ENCODE results near the gene FGF11. TPM values are rescaled to one million over a fixed set of nuclear protein-coding genes. Genes with fewer than 3 reads are reported as not detected.

FGF11 gene
- total and polyA plus RNA-seq, 2 of the 13 experiments (the other 11 are each of a cell fraction or from before 2014, with no cell fraction given): 0.20 to 7.6 TPM

DNA sequence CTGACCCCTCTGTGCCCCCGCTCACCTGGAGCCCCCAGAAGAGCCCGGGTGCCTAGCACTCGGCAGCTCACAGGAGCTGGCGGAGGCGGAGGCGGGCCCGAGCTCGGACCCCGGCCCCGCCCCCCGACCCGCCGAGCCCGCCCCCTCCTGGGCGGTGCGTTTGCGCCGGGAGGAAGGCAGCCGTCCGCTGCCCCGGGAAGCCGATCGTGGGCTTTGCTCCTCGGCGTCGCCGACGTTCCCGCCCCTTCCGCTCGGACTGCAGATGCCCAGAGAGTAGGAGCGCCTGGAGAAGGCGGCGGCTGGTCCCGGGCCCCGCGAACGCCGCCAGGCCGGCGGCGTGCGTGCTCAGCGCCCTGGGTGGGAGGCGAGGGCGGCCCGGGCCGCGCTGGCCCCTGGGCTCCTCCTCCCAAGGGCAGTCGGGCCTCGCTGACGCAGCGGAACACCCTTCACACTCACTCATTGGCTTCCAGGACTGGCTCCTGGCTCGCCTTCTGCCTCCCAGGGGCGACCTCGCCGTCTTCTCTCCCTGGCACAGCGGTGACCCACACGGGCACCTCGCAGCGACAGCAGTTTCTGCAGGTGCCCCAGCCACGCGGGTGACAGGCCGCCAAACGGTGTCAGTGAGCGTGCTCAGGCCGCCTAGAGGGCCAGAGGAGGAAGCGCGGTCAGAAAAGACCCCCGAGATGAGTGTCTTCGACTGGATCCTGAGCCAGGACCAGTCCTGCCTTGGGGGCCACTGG, 44.7 kb upstream of the FGF11 start, which contains the start of gene PLSCR3 (continued):
- TF ChIP-seq, protein P1, sequence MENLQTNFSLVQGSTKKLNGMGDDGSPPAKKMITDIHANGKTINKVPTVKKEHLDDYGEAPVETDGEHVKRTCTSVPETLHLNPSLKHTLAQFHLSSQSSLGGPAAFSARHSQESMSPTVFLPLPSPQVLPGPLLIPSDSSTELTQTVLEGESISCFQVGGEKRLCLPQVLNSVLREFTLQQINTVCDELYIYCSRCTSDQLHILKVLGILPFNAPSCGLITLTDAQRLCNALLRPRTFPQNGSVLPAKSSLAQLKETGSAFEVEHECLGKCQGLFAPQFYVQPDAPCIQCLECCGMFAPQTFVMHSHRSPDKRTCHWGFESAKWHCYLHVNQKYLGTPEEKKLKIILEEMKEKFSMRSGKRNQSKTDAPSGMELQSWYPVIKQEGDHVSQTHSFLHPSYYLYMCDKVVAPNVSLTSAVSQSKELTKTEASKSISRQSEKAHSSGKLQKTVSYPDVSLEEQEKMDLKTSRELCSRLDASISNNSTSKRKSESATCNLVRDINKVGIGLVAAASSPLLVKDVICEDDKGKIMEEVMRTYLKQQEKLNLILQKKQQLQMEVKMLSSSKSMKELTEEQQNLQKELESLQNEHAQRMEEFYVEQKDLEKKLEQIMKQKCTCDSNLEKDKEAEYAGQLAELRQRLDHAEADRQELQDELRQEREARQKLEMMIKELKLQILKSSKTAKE (CRISPR knock-in tag; IDR thresholded peaks at IDR 0.05; ENCODE audit: borderline replicate concordance): peak; percentile 46; the same call in 1 of the 2 replicates
- TF ChIP-seq, protein P2, sequence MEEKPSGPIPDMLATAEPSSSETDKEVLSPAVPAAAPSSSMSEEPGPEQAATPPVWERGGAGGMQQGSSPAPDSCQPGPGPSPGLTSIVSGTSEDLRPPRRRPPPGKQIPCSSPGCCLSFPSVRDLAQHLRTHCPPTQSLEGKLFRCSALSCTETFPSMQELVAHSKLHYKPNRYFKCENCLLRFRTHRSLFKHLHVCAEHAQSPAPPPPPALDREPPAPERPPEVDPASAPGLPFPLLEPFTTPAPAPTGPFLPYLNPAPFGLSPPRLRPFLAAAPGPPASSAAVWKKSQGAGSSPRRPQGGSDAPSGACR (CRISPR knock-in tag; IDR thresholded peaks at IDR 0.05): no peak
- TF ChIP-seq ZBTB7B (CRISPR knock-in tag; IDR thresholded peaks at IDR 0.05) (peak; percentile 89; the same call in 1 of the 2 replicates), ZNF501 (CRISPR knock-in tag; IDR thresholded peaks at IDR 0.05) (0 out of 2 replicates have a peak, but pooled peaks have one; percentile 58), MAFG (CRISPR knock-in tag; IDR thresholded peaks at IDR 0.05) (0 out of 2 replicates have a peak, but pooled peaks have one; percentile 52), ZNF724P (CRISPR knock-in tag; IDR thresholded peaks at IDR 0.05; ENCODE audit: borderline replicate concordance) (0 out of 2 replicates have a peak, but pooled peaks have one; percentile 70), POLR2A (IDR thresholded peaks at IDR 0.05; ENCODE audit: insufficient read depth in 1 of 2, low read depth in 2 of 2, low read length in 2 of 2) (peak; percentile 59 to 84; a peak in 3 of 4 replicates), DNMT3B (CRISPR knock-in tag; conservative IDR thresholded peaks at IDR 0.05) (no peak), HMGA1 (CRISPR knock-in tag; conservative IDR thresholded peaks at IDR 0.05) (no peak)
- TF ChIP-seq, protein P3, sequence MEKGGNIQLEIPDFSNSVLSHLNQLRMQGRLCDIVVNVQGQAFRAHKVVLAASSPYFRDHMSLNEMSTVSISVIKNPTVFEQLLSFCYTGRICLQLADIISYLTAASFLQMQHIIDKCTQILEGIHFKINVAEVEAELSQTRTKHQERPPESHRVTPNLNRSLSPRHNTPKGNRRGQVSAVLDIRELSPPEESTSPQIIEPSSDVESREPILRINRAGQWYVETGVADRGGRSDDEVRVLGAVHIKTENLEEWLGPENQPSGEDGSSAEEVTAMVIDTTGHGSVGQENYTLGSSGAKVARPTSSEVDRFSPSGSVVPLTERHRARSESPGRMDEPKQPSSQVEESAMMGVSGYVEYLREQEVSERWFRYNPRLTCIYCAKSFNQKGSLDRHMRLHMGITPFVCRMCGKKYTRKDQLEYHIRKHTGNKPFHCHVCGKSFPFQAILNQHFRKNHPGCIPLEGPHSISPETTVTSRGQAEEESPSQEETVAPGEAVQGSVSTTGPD (CRISPR knock-in tag; IDR thresholded peaks at IDR 0.05): no peak
- TF ChIP-seq, protein P4, sequence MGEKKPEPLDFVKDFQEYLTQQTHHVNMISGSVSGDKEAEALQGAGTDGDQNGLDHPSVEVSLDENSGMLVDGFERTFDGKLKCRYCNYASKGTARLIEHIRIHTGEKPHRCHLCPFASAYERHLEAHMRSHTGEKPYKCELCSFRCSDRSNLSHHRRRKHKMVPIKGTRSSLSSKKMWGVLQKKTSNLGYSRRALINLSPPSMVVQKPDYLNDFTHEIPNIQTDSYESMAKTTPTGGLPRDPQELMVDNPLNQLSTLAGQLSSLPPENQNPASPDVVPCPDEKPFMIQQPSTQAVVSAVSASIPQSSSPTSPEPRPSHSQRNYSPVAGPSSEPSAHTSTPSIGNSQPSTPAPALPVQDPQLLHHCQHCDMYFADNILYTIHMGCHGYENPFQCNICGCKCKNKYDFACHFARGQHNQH (CRISPR knock-in tag; IDR thresholded peaks at IDR 0.05): peak; percentile 74; the same call in 1 of the 2 replicates
- TF ChIP-seq, protein P5, sequence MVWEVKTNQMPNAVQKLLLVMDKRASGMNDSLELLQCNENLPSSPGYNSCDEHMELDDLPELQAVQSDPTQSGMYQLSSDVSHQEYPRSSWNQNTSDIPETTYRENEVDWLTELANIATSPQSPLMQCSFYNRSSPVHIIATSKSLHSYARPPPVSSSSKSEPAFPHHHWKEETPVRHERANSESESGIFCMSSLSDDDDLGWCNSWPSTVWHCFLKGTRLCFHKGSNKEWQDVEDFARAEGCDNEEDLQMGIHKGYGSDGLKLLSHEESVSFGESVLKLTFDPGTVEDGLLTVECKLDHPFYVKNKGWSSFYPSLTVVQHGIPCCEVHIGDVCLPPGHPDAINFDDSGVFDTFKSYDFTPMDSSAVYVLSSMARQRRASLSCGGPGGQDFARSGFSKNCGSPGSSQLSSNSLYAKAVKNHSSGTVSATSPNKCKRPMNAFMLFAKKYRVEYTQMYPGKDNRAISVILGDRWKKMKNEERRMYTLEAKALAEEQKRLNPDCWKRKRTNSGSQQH (CRISPR knock-in tag; IDR thresholded peaks at IDR 0.05; ENCODE audit: low read depth): no peak
- TF ChIP-seq, protein P6, sequence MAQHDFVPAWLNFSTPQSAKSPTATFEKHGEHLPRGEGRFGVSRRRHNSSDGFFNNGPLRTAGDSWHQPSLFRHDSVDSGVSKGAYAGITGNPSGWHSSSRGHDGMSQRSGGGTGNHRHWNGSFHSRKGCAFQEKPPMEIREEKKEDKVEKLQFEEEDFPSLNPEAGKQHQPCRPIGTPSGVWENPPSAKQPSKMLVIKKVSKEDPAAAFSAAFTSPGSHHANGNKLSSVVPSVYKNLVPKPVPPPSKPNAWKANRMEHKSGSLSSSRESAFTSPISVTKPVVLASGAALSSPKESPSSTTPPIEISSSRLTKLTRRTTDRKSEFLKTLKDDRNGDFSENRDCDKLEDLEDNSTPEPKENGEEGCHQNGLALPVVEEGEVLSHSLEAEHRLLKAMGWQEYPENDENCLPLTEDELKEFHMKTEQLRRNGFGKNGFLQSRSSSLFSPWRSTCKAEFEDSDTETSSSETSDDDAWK (CRISPR knock-in tag; IDR thresholded peaks at IDR 0.05): no peak
- TF ChIP-seq, protein P7, sequence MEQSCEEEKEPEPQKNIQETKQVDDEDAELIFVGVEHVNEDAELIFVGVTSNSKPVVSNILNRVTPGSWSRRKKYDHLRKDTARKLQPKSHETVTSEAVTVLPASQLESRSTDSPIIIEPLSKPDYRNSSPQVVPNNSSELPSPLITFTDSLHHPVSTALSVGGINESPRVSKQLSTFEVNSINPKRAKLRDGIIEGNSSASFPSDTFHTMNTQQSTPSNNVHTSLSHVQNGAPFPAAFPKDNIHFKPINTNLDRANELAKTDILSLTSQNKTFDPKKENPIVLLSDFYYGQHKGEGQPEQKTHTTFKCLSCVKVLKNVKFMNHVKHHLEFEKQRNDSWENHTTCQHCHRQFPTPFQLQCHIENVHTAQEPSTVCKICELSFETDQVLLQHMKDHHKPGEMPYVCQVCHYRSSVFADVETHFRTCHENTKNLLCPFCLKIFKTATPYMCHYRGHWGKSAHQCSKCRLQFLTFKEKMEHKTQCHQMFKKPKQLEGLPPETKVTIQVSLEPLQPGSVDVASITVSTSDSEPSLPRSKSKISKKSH (CRISPR knock-in tag; IDR thresholded peaks at IDR 0.05; ENCODE audit: borderline replicate concordance): 0 out of 2 replicates have a peak, but pooled peaks have one; percentile 48
- TF ChIP-seq, protein P8, sequence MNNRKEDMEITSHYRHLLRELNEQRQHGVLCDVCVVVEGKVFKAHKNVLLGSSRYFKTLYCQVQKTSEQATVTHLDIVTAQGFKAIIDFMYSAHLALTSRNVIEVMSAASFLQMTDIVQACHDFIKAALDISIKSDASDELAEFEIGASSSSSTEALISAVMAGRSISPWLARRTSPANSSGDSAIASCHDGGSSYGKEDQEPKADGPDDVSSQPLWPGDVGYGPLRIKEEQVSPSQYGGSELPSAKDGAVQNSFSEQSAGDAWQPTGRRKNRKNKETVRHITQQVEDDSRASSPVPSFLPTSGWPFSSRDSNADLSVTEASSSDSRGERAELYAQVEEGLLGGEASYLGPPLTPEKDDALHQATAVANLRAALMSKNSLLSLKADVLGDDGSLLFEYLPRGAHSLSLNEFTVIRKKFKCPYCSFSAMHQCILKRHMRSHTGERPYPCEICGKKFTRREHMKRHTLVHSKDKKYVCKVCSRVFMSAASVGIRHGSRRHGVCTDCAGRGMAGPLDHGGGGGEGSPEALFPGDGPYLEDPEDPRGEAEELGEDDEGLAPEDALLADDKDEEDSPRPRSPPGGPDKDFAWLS (CRISPR knock-in tag; IDR thresholded peaks at IDR 0.05; ENCODE audit: borderline replicate concordance): no peak

All from HepG2 (cell line).